Caco-2 (cell line): Measurements from ENCODE around the gene BABAM2. TPM values are rescaled to one million over a fixed set of nuclear protein-coding genes. Genes with fewer than 3 reads are reported as not detected.

Source experiments
- BruUV-seq: library from RNA; stranded (reverse); fragments of 400-500 nt; replicated peaks from 2 replicates; lab custom pipeline; 2021; lab: Mats Ljungman, UMichigan
- CTCF ChIA-PET: fragments of 300-600 bp; sonication (Branson Sonifier 250); formaldehyde crosslinking; loops from one replicate; lab custom pipeline; 2022; ENCODE audit warnings: antibody characterized with exemption; lab: Charles Lee
- POLR2A ChIA-PET: fragments of 300-600 bp; sonication (Branson Sonifier 250); formaldehyde crosslinking; loops from one replicate; lab custom pipeline; 2022; ENCODE audit warnings: antibody characterized with exemption; lab: Charles Lee
- DNase-seq, 2 experiments: peaks; one replicate each; pipeline versions ENCODE4 v3.0.0 to v3.0.0-alpha.2; 2020 to 2022
- H3K27me3 ChIP-seq: replicated peaks from 2 replicates; pipeline ENCODE4 v1.6.0; 2011; ENCODE audit warnings: low read length; ENCODE audit not compliant: control insufficient read depth, insufficient read depth
- H3K36me3 ChIP-seq: 2 replicates; pipeline ENCODE4 v1.5.1; 2011; ENCODE audit warnings: low read length; ENCODE audit not compliant: control insufficient read depth, insufficient read depth
- H3K4me1 ChIP-seq: fragments of 250-450 bp; sonication (Bioruptor Pico); 2 replicates; pipeline ENCODE4 v1.5.1; 2020; ENCODE audit warnings: mild to moderate bottlenecking
- H3K4me3 ChIP-seq: 2 replicates; pipeline ENCODE4 v1.5.1; 2011; ENCODE audit warnings: low read depth, mild to moderate bottlenecking, control low read depth, low read length
- H3K9me3 ChIP-seq: fragments of 250-450 bp; sonication (Bioruptor Pico); 2 replicates; pipeline ENCODE4 v1.5.1; 2020; ENCODE audit warnings: mild to moderate bottlenecking, moderate library complexity
- H3K27ac Mint-ChIP-seq: one replicate; pipeline ENCODE4 v1.8.0; 2022; ENCODE audit warnings: mixed read lengths; ENCODE audit not compliant: unreplicated experiment
- H3K27me3 Mint-ChIP-seq: one replicate; pipeline ENCODE4 v1.8.0; 2022; ENCODE audit warnings: mixed read lengths; ENCODE audit not compliant: insufficient read depth, unreplicated experiment
- H3K36me3 Mint-ChIP-seq: one replicate; pipeline ENCODE4 v1.8.0; 2022; ENCODE audit warnings: mild to moderate bottlenecking, mixed read lengths; ENCODE audit not compliant: insufficient read depth, unreplicated experiment
- H3K4me1 Mint-ChIP-seq: one replicate; pipeline ENCODE4 v1.8.0; 2022; ENCODE audit warnings: low read depth, mixed read lengths; ENCODE audit not compliant: unreplicated experiment
- H3K4me3 Mint-ChIP-seq: one replicate; pipeline ENCODE4 v1.8.0; 2022; ENCODE audit warnings: mild to moderate bottlenecking, moderate library complexity, mixed read lengths; ENCODE audit not compliant: unreplicated experiment
- H3K9me3 Mint-ChIP-seq: one replicate; pipeline ENCODE4 v1.8.0; 2022; ENCODE audit warnings: mixed read lengths; ENCODE audit not compliant: unreplicated experiment
- CTCF ChIP-seq, 2 experiments: fragments of 200-600 bp in 1 of 2; IDR thresholded peaks; 1 replicate in 1 of 2; 2 replicates in 1 of 2; pipeline versions ENCODE4 v1.5.1 to v1.8.0; 2011 to 2022; ENCODE audit warnings: antibody characterized with exemption in 1 of 2, control low read depth in 1 of 2, inconsistent platforms in 1 of 2, low read depth in 1 of 2, low read length in 1 of 2, mild to moderate bottlenecking in 1 of 2, moderate library complexity in 1 of 2; ENCODE audit not compliant: insufficient read depth in 1 of 2, severe bottlenecking in 1 of 2, unreplicated experiment in 1 of 2
- intact Hi-C: fragments of 100-400 bp; cut with micrococcal nuclease; formaldehyde crosslinking; loops from one replicate; pipeline ENCODE4 v1.10.0; 2022; ENCODE audit not compliant: unreplicated experiment
- total RNA-seq: library from RNA; stranded (reverse); gene quantifications from 2 replicates; pipeline ENCODE4 v1.2.3, GENCODE V29; 2022

BABAM2 gene
- total RNA-seq, 1 experiment from 2014 or later, result 57.3 TPM

- H3K9me3 Mint-ChIP-seq, result no peaks in the 10 kb centered on the region
- no peak overlapping the region for H3K4me3 Mint-ChIP-seq
- BruUV-seq, result no TSS peak
- Histone ChIP-seq H3K4me3 (no peak overlapping the region), H3K27me3 (no peaks in the 10 kb centered on the region), H3K4me1 (no peaks in the 10 kb centered on the region), H3K9me3 (no peaks in the 10 kb centered on the region), H3K36me3 (no peaks in the 10 kb centered on the region)
- no peak for DNase-seq
- no peak overlapping the region for H3K27ac Mint-ChIP-seq
- ChIA-PET CTCF (no interaction called here), POLR2A (interaction anchor here (0.6 kb wide), 1 partner anchor 13 kb away, joined by 3 read pairs; no protein-coding TSS in a partner anchor)
- H3K36me3 Mint-ChIP-seq, result no peaks in the 10 kb centered on the region
- intact Hi-C loops, result no loop called here
- TF ChIP-seq CTCF (IDR thresholded peaks at IDR 0.05; ENCODE audit: insufficient read depth in 1 of 2, low read depth in 1 of 2, low read length in 1 of 2, severe bottlenecking in 1 of 2, unreplicated experiment in 1 of 2), result no peak
- H3K4me1 Mint-ChIP-seq, result no peaks in the 10 kb centered on the region
- no peaks in the 10 kb centered on the region for H3K27me3 Mint-ChIP-seq
Observed at GRCh38 chr2:27909901-27910300, 19.4 kb downstream of the BABAM2 start.

- H3K36me3 Mint-ChIP-seq, result no peaks in the 10 kb centered on the region
- H3K4me1 Mint-ChIP-seq, result no peaks in the 10 kb centered on the region
Observed at GRCh38 chr2:27911458-27912210, 21.1 kb downstream of the BABAM2 start.

GRCh38 chr2:27912512-27912911, 22.0 kb downstream of the BABAM2 start:
- DNase-seq, result no peak
- Histone ChIP-seq H3K4me1 (peaks cover 18% of the 10 kb centered on the region), H3K4me3 (no peak overlapping the region), H3K36me3 (no peaks in the 10 kb centered on the region), H3K9me3 (no peaks in the 10 kb centered on the region), H3K27me3 (no peaks in the 10 kb centered on the region)
- H3K4me1 Mint-ChIP-seq, result no peaks in the 10 kb centered on the region
- no peaks in the 10 kb centered on the region for H3K27me3 Mint-ChIP-seq
- TF ChIP-seq CTCF (IDR thresholded peaks at IDR 0.05; ENCODE audit: insufficient read depth in 1 of 2, low read depth in 1 of 2, low read length in 1 of 2, severe bottlenecking in 1 of 2, unreplicated experiment in 1 of 2), result no peak
- ChIA-PET CTCF (no interaction called here), POLR2A (no interaction called here)
- intact Hi-C loops, result no loop called here
- no peak overlapping the region for H3K27ac Mint-ChIP-seq
- BruUV-seq, result no TSS peak
- no peak overlapping the region for H3K4me3 Mint-ChIP-seq
- no peaks in the 10 kb centered on the region for H3K36me3 Mint-ChIP-seq
- no peaks in the 10 kb centered on the region for H3K9me3 Mint-ChIP-seq

More at GRCh38 chr2:27911458-27912210, 21.1 kb downstream of the BABAM2 start:
- CTCF ChIA-PET, result no interaction called here
- Mint-ChIP-seq H3K9me3 (no peaks in the 10 kb centered on the region), H3K4me3 (no peak overlapping the region), H3K27me3 (no peaks in the 10 kb centered on the region), H3K27ac (no peak overlapping the region)
- Histone ChIP-seq H3K36me3 (no peaks in the 10 kb centered on the region), H3K9me3 (no peaks in the 10 kb centered on the region), H3K27me3 (no peaks in the 10 kb centered on the region), H3K4me1 (peaks cover 15% of the 10 kb centered on the region), H3K4me3 (no peak overlapping the region)
- POLR2A ChIA-PET, result no interaction called here
- BruUV-seq, result no TSS peak
- no peak for TF ChIP-seq CTCF (IDR thresholded peaks at IDR 0.05; ENCODE audit: insufficient read depth in 1 of 2, low read depth in 1 of 2, low read length in 1 of 2, severe bottlenecking in 1 of 2, unreplicated experiment in 1 of 2)
- intact Hi-C loops, result no loop called here
- no peak for DNase-seq
